Uterus (tissue), 4 donors: ENCODE measurements around the gene HMX2. TPM values are rescaled to one million over a fixed set of nuclear protein-coding genes. Genes with fewer than 3 reads are reported as not detected.
A peak's percentile ranks its signal among the peaks of the same experiment; 100 is the strongest.

Source experiments
- DNase-seq, 2 donors: peaks; one replicate each; pipeline ENCODE4 v3.0.0-alpha.2; 2019 to 2020
- H3K27ac ChIP-seq, 2 donors: fragments of 200-600 bp; sonication (generic); 1 replicate in 1 of 2; 2 replicates in 1 of 2; pipeline ENCODE4 v1.5.1; 2016 to 2018
- H3K27me3 ChIP-seq, 2 donors: fragments of 200-600 bp; sonication (generic); one replicate each; pipeline ENCODE4 v1.5.1; 2018 to 2019; ENCODE audit warnings: control low read depth in 1 of 2
- H3K36me3 ChIP-seq, 2 donors: fragments of 200-600 bp; sonication (generic); one replicate each; pipeline ENCODE4 v1.5.1; 2019; ENCODE audit warnings: control low read depth in 1 of 2
- H3K4me1 ChIP-seq, 2 donors: fragments of 200-600 bp; sonication (generic); one replicate each; pipeline ENCODE4 v1.5.1; 2018 to 2019; ENCODE audit warnings: control low read depth in 1 of 2
- H3K4me3 ChIP-seq, 2 donors: fragments of 200-600 bp; sonication (generic); 1 replicate in 1 of 2; 2 replicates in 1 of 2; pipeline ENCODE4 v1.5.1; 2018 to 2019; ENCODE audit warnings: mild to moderate bottlenecking in 1 of 2
- H3K9me3 ChIP-seq, 2 donors: fragments of 200-600 bp; sonication (generic); one replicate each; pipeline ENCODE4 v1.5.1; 2019; ENCODE audit warnings: control low read depth in 1 of 2
- POLR2A ChIP-seq, 2 donors: fragments of 450-650 bp; IDR thresholded peaks; one replicate each; pipeline ENCODE4 v1.6.1; 2016; ENCODE audit warnings: antibody characterized with exemption in 2 of 2, mild to moderate bottlenecking in 1 of 2, moderate library complexity in 1 of 2
- intact Hi-C: fragments of 100-400 bp; cut with DNase I; formaldehyde crosslinking; loops from one replicate; pipeline ENCODE4 v1.15.1; 2023; ENCODE audit warnings: low total_unique reads
- total RNA-seq, 4 donors: library from RNA; depleted of rRNA in 3 of 4; stranded (reverse); fragments of >200 nt in 3 of 4; gene quantifications; one replicate each; pipeline versions ENCODE4 v1.1.0 to v1.2.4, GENCODE V29; 2014 to 2023
- TF ChIP-seq, protein P1 (sequence below), 4 experiments: fragments of 200-600 bp in 2 of 4; fragments of 450-650 bp in 2 of 4; sonication (generic) in 2 of 4; IDR thresholded peaks; one replicate each; pipeline ENCODE4 v1.5.1; 2016 to 2019; ENCODE audit warnings: antibody characterized with exemption in 4 of 4, mild to moderate bottlenecking in 2 of 4, moderate library complexity in 1 of 4
- donor health status: DM: yes; HTN: yes; CAD: no.

The HMX2 gene
- total RNA-seq, 4 donors from 2014 or later, result not detected

DNA sequence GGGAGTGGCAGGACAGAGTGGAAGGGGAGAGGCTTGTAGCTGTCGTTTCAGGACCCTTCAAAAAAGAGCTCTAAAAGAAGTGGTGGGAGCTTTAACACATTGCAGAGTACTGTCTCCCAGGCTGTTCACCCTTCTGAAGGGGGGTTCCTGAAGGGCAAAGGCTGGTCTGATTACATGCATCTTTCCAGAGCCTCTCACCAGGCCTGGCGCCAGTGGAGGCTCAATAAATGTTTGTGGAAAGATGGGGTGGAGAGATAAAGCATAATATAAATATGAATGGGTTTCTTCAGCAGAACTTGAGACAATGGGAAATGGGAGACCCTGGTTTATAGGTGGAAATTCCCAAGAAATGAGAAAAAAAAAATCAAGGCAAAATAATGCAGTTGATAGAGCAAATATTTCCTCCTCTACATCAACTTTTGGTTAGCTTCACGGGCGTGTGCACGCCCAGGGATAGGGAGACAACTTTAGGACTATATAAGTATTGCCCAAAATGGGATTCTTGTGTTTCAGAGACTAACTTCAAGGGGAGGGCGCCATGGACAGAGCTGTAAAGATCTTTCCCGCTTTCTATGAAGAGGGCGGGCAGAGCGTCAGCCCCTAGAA, 5.7 kb downstream of the HMX2 start:
- H3K27me3 ChIP-seq, result peaks cover 18 to 41% of the 10 kb centered on the region in 2 donors
- H3K36me3 ChIP-seq, result no peaks in the 10 kb centered on the region
- peaks cover 3 to 11% of the 10 kb centered on the region in 2 donors for H3K4me1 ChIP-seq
- H3K27ac ChIP-seq, result no peak overlapping the region
- DNase-seq, result no peak
- H3K4me3 ChIP-seq, result no peak overlapping the region
- H3K9me3 ChIP-seq, result no peaks in the 10 kb centered on the region
- no peak for TF ChIP-seq POLR2A (IDR thresholded peaks at IDR 0.05)
- TF ChIP-seq, protein P1, sequence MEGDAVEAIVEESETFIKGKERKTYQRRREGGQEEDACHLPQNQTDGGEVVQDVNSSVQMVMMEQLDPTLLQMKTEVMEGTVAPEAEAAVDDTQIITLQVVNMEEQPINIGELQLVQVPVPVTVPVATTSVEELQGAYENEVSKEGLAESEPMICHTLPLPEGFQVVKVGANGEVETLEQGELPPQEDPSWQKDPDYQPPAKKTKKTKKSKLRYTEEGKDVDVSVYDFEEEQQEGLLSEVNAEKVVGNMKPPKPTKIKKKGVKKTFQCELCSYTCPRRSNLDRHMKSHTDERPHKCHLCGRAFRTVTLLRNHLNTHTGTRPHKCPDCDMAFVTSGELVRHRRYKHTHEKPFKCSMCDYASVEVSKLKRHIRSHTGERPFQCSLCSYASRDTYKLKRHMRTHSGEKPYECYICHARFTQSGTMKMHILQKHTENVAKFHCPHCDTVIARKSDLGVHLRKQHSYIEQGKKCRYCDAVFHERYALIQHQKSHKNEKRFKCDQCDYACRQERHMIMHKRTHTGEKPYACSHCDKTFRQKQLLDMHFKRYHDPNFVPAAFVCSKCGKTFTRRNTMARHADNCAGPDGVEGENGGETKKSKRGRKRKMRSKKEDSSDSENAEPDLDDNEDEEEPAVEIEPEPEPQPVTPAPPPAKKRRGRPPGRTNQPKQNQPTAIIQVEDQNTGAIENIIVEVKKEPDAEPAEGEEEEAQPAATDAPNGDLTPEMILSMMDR (IDR thresholded peaks at IDR 0.05), result no peak
- intact Hi-C loops, result no loop called here

DNA sequence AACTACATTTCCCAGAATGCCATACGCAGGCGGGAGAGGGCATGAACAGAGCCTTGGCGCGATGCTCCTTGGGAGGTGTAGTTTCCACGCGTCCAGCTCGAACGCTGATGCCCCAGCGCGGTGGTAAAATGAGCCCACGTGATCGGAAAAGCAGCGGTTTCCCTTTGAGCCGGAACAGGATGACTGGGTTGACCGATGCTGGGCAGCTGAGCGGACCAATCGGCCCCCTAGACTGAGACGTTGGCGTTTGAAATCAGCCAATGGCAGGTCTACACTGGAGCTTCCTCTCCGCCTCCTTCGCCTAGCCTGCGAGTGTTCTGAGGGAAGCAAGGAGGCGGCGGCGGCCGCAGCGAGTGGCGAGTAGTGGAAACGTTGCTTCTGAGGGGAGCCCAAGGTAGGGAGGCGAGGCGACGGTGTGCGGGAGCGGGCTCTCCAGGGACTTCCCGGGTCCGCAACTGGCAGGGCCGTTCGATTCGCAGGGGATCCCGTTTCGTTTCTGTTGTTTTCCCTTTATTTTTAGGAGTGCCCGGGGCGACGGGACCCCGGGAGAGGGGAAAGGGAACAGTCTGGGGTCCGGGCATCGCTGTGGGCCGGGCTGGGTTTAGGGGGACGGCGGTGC, 6.3 kb downstream of the HMX2 start, which contains the start of gene BUB3:
BUB3 (plus strand) TSS at position 311 of the 619 bp plus-strand sequence. CDS start 516 bp downstream, outside the sequence.
- H3K4me1 ChIP-seq, result peaks cover 3 to 11% of the 10 kb centered on the region in 2 donors
- H3K27me3 ChIP-seq, result peaks cover 14 to 38% of the 10 kb centered on the region in 2 donors
- peak within 1 kb of the TSS; percentile 82 to 84 for H3K27ac ChIP-seq
- H3K4me3 ChIP-seq, result peak within 1 kb of the TSS; percentile 87 to 98
- no peaks in the 10 kb centered on the region for H3K9me3 ChIP-seq
- TF ChIP-seq POLR2A (IDR thresholded peaks at IDR 0.05), result peak; percentile 30 to 74
- TF ChIP-seq, protein P1 (IDR thresholded peaks at IDR 0.05), result peak in 3 of 4 experiments; percentile 24 to 48 (median 29)
- DNase-seq, result peak; percentile 98 to 99
- no peaks in the 10 kb centered on the region for H3K36me3 ChIP-seq
- intact Hi-C loops, result no loop called here

DNA sequence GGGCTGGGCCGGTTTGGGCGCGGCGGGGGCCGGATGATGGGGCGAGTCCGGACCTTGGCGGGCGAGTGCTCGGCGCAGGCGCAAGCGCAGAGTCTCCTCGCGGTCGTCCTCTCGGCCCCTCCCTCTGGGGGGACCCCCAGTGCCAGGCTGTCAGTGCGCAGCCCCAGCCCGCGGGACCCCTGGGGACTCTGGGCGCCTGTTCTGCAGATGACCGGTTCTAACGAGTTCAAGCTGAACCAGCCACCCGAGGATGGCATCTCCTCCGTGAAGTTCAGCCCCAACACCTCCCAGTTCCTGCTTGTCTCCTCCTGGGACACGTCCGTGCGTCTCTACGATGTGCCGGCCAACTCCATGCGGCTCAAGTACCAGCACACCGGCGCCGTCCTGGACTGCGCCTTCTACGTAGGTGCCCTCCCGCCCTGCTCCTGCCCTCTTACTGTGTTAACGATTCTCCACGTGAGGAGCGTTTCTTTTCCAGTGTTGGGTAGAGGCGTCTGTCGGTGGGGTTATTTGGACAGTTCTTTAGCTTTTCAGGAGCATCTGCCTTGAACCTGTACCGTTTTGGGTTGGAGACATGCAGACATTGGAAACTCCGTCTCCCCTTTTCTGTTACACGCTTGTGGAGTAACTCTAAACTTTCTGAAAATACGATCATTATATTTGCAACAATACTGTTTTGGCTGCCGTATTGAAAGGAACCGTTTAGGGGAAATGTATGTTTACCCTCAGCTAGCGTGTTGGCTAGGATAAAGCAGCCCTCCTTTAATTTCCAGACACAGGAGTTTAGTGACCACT, 7.0 kb downstream of the HMX2 start:
- TF ChIP-seq POLR2A (IDR thresholded peaks at IDR 0.05), result no peak
- TF ChIP-seq, protein P1 (IDR thresholded peaks at IDR 0.05), result no peak
- intact Hi-C loops, result no loop called here
- peaks cover 3 to 8% of the 10 kb centered on the region in 2 donors for H3K4me1 ChIP-seq
- peak overlapping the region; percentile 82 to 84 for H3K27ac ChIP-seq
- DNase-seq, result peak in 1 of 2 donors; percentile 45
- peaks cover 9 to 31% of the 10 kb centered on the region in 2 donors for H3K27me3 ChIP-seq
- H3K4me3 ChIP-seq, result peak overlapping the region; percentile 87 to 98
- no peaks in the 10 kb centered on the region for H3K9me3 ChIP-seq
- no peaks in the 10 kb centered on the region for H3K36me3 ChIP-seq

DNA sequence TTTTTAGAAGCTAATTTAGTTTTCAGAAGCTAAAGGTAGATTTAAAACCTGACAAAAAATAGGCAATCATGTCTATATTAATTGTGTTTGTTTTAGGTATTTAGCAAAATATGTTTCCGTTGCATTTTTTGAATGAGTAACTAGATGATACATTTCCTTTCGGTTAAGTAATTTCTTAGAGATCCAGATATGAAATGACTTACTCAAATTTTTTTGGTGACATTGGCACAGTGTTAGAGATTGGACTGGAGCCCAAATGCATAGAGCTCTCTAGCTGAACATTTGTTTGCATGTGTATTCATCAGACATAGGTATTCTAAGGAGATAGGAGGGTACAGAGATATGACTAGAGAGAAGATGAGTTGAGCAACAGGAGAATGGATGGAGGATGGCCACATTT, 8.1 kb downstream of the HMX2 start:
- intact Hi-C loops, result no loop called here
- H3K27me3 ChIP-seq, result peaks cover 0 to 19% of the 10 kb centered on the region in 2 donors
- DNase-seq, result no peak
- H3K4me3 ChIP-seq, result no peak overlapping the region
- TF ChIP-seq, protein P1 (IDR thresholded peaks at IDR 0.05), result no peak
- no peak for TF ChIP-seq POLR2A (IDR thresholded peaks at IDR 0.05)
- H3K36me3 ChIP-seq, result no peaks in the 10 kb centered on the region
- H3K4me1 ChIP-seq, result peaks cover 1 to 3% of the 10 kb centered on the region in 2 donors
- no peaks in the 10 kb centered on the region for H3K9me3 ChIP-seq
- H3K27ac ChIP-seq, result no peak overlapping the region
